Activated CD8-positive, alpha-beta memory T cell treated with anti-CD3 and anti-CD28 coated beads for 24 hours (primary cell): ENCODE data around the gene SPPL2B.

ENCODE experiments used
- DNase-seq: peaks from one replicate; pipeline ENCODE4 v3.0.0-alpha.2; 2020

SPPL2B gene

DNA sequence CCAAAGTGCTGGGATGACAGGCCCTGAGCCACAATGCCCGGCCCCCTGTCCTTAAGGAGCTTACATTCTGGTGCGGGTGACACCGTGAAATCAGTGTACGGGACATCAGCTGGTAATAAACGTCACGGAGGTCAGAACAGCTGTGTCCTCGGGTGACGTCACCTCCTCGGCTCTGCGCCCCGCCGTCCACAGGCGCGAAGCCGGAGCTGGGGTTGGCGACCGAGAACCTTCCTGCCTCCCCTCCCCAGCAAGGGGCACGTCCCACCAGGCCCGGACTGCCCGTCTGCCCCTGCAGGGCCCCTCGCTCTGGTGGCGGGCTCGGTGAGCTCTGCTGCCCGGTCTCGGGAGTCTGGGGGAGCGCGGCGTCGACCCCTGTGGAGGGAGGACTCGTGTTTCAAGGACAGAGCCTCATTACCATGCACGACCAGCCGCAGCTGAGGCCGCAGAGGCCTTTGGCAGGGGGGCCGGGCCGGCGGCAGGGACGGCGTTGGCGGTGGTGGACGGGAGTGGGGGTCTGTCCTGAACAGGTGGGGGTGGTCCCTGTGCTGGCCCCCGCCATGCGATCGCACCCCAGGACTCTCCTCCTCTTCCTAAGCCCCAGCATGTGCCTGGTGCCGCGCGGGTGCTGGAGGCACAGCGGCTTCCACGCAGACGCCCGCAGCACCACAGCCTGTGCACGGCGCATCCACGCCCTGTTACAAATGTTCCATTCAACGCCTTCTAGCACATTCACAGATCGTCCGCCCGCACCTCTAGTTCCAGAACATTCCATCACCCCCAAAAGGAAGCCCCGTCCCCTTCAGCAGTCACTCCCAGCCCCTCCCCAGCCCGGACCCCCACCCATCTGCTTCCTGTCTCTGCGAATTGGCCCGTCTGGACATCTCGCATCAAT lies 25.9 kb upstream of the SPPL2B start:
- no peak for DNase-seq

DNA sequence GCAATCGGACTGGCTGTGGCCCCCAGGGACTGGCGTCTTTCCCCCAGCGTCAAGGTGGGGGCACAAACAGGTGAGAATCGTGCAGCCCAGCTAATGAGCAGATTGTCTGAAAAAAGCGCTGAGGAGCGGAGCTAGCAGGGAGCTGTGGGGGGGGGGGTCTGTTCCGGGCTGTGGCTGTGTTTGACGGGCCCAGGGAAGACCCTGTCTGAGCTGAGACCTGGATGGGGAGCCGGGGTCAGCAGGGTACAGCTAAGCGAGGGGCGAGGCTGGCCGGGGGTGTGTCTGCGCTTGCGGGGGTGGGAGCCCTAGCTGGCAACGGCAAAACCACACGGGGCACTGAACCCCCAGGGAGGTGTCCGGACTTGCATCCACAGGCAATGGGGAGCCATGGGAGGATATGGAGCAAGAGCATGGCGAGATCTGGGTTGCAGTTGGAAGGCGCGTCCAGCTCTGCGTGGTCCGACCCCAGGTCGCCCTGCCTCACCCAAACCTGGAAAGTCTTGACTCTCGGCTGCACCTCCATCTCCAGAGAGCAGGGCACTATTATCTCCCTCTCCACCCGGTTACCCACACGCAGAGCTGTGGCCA lies 25.2 kb upstream of the SPPL2B start:
- no peak for DNase-seq

DNA sequence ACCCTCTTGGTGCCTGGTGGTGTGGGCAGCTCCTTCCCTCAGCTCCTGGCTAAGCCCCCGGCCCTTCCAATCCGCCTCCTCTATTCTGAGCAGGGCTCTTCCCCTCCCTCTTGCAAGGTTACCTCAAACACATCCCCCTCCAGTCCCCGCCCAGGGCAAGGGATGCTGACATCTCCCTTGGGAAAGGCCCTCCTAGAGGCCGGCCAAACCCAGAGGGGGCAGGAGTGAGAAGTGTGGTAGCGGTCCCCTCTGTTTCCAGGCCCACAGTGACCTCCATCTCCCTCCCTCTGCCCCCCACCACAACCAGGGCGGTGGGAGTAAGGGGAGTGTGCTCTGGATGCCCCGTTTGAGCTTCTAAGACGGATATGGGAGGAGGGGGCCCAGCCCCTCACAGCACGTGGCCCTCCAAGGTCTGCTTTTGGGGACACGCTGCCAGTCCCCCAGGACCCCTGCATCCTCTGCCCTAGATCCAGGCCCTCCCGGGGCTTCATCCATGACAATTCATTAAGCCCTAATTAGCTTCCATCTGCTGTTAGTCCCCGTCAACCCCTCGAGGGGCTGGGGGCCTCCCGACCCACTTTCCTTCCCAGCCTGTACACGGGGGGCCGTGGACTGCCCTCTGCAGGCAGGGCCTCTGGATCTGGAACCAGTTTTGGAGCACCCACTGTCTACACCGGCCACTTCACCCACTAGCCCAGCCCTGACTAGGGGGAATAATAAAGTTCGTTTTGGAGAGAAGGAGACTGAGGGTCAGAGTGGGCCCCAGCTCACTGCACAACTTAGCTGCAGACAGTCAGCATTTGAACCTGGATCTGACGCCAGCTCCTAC lies 22.8 kb upstream of the SPPL2B start:
- DNase-seq, result no peak

GRCh38 chr19:2306281-2306806 lies 22.1 kb upstream of the SPPL2B start:
- DNase-seq, result no peak

DNA sequence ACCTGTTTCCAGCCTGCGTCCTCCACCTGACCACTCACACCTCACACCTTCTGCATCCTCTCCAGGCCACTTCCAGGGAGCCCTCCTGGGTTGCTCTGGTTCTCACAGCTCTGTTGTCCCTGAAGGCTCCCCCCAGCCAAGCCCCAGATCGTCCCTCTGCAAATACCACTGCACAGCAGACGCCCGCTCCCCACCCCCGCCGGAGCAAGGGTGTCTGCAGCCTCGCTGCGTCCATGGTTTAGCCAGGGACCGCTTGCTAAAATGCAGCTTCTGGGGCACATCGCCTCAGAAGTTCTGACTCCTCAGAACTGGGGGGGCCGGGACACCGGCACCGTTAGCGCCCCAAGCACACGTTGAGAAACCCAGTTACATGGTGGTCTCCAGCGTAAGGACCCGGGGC lies 21.5 kb upstream of the SPPL2B start:
- no peak for DNase-seq

DNA sequence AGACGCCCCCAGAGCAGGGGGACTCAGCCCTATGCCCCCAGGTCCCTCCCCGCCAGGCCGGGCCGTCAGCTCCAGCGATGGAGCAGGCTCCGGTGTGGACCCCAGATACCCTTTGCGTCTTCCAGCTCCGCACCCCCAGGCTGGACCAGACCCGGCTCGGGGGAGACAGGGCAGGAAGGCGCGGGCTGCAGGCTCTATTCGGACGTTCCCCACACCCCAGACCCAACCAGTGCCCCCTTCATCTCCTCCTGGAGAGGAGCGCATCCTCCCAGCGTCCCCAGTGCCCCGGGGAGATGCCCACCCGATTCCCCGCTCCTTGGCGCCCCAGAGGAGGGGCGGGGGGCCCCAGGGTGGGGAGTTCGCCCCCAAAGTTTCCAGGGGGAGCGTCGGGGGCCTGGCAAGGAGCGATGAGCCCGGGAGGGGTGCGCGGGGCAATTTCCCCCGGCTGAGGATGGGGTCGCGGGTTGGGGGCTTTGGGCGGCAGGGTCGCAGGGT lies 20.9 kb upstream of the SPPL2B start:
- DNase-seq, result no peak

- no peak for DNase-seq
Observed at GRCh38 chr19:2308114-2308556, 20.3 kb upstream of the SPPL2B start, which contains the start of gene LINGO3. LINGO3 (minus strand) TSS chr19:2308154; CDS start chr19:2291776, 16,378 bp downstream.

DNA sequence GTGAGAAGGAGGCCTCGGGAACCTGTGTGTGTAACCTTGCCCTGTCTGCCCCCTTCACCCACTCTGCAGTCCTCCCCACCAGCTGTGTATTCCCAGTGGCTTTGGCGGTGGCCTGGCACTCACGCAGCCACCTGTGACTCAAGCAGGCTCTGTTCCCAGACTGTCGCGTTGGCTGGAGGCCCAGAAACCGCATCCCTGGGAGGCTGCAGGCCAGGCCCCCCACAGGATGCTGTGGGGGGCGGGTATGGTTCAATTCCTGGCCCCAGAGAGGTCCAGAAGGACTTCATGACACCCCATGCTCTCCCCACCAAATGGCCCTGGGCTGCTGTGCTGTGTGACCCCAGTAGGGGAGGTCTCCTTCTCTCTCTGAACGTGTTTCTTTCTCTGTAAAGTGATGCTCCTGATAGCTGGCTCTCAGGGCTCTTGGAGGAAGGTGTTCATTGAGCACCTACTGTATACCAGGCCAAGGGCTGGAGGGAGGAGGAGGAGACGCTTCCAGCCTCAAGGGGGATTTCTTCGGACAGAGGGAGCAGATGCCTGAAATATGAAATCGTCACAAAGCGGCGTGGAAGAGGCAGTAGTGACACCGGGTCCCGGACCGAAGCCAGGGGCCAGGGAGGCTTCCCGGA lies 18.6 kb upstream of the SPPL2B start:
- DNase-seq, result no peak

DNA sequence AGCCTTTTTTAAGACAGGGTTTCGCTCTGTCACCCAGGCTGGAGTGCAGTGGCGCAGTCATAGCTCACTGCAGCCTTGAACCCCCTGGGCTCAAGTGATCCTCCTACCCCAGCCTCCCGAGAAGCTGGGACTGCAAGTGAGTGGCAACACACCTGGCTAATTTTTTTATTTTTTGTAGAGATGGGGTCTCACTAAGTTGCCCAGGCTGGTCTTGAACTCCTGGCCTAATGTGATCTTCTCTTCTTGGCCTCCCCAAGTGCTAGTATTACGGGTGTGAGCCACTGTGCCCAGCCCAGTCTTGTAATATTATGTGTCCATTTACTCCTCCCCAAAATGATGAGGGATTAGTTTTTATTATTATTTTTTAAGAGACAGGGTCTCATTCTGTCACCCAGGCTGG lies 17.4 kb upstream of the SPPL2B start:
- DNase-seq, result no peak

DNA sequence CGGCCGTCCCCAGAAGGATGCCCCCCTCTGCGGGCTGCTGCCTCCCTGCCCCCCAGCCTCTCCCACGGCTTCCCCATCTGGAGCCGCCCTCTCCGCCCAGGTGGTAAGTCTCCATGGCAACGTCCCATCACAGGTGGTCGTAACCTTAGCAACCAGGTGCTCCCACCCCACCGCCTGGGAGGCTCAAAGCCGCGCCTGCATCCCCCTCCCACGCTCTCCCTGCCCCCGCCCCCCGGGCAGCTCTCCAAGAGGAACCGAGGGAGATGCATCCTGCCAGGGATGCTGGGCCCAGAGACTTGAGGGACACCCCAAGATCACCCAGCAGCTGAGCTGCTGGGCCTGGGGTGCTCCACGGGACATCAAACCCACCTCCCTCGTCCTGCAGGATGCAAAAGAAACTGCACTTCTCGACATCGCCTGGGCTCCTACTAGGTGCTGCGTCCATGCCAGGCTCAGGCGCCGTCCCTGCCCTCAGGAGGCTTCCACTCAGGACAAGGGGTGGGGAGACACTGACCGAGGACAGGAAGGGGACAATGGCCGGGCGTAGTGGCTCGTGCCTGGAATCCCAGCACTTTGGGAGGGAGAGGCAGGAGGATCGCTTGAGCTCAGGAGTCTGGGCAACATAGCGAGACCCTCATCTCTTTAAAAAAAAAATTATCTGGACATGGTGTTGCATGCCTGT lies 15.5 kb upstream of the SPPL2B start:
- DNase-seq, result no peak

DNA sequence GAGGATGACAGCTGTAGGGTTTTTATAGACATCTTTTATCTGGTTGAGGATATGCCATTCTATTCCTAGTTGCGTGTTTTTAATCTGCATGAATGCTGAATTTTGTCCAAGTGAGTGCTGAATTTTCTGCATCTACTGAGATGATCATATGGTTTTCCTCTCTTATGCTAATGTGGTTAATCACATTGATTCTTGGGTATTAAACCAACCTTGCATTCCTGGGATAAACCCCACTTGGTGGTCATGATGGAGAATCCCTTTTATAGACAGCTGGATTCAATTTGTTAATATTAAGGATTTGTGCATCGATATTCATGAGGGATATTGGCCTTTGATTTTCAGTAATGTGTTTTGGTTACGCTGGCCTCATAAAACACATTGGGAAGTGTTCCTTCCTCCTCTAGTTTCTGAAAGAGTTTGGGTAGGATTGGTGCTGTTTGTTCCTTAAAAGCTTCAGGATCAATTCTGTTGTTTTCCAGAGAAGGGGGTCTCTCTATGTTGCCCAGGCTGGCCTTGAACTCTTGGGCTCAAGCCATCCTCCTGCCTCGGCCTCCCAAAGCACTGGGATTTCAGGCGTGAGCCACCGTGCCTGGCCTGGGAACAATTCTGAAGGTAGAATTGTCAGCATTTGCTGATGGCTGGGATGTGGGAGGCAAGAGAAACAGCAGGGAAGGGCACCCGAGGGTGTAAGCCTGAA lies 13.2 kb upstream of the SPPL2B start:
- no peak for DNase-seq

DNA sequence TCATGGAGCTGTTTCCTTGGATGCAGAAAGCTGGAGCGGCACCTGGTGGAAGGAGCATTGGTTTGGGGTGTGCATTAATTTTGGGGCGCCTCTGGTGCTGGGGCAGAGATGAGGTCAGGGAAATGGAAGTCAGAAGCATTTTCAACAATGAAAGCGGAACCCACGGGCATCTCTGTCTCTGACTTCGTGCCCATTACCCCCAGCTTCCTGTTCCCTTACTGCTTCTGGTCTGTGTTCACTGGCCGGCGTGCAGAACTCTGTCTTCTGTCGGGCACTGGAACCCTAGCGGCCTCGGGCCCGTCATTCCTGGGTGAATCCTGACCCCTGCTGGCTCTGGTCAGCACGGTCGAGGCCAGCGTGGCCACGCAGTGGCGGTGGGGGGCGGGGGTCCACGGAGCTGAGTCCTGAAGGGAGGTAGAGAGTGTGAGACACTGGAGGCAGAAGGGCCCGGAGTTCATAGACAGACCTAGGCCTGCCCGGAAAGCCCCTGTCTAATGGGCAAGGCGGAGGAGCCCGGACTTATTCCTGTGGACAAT lies 12.6 kb upstream of the SPPL2B start:
- DNase-seq, result no peak

DNA sequence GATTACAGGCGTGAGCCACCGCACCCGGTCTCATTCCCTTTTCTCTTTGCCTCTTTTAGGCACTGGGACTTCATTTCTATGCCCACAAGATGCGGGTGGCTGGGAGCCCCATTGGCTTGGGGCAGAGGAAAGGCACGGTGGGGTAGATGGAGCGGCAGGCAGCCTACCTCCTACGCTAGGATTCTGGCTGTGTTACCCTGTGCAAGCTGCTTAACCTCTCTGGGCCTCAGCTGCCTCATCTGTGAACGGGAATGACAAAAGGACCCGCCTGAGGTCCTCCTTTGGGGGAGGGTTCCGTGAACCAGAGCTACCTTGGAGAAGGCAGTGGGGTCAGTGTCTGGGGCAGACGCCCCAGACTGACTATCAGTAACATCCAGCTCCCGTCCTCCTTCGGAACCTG lies 11.2 kb upstream of the SPPL2B start:
- DNase-seq, result no peak

- no peak for DNase-seq
Observed at GRCh38 chr19:2317756-2318155, 10.7 kb upstream of the SPPL2B start.

DNA sequence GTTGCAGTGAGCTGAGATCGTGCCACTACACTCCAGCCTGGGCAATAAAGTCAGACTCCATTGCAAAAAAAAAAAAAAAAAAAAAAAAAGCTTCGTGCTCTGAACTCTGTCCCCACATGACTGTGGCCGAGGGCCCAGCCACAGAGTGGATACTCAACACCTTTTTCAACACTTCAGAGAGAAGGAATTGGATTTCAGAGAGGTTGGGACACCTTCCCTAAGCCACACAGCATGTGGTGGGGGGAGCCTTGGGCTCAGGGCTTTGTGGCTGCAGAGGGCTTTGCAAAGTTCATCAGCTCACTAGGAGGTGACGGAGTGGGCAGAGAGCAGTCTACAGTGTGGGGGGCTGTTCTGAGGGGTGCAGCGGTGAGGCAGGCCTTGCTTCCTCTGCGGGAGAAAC lies 9.6 kb upstream of the SPPL2B start:
- DNase-seq, result no peak

DNA sequence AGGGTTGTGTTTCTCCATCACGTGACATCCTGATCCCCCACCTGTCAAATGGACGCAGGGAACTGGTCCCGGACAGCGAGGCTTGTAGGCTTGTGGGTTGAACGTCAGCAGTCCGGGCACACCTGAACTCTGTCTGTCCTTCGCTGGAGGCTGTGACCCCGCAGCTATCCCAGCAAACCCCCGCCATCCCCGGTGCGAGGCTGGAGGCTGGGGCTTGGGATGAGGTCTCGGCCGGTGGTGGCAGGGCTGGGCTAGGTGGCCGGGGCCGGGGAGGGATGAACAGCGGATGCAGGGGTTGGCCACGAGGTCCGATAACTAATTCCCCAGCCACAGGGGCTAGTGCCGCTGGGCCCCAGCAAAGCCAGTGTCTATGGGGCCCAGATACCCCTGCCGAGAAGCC lies 8.9 kb upstream of the SPPL2B start:
- no peak for DNase-seq

DNA sequence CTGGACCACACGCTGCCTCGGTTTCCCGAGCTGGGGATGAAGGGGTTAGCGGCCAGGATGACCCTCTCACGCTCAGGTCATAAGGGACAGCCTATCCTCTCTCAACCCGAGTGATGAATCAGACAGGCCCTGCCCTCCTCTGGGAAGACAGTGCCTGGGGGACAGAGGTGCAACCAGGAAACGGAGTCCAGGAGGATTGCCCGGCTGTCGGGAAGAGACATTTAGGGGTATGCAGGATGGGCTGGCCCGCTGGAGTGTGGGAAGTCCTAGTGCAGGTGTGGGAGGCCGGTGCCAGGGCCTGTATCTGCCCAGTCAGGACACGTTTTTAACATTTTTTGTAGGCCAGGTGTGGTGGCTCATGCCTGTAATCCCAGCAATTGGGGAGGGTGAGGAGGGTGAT lies 8.4 kb upstream of the SPPL2B start:
- DNase-seq, result no peak

GRCh38 chr19:2320939-2321338 lies 7.5 kb upstream of the SPPL2B start:
- DNase-seq, result no peak

DNA sequence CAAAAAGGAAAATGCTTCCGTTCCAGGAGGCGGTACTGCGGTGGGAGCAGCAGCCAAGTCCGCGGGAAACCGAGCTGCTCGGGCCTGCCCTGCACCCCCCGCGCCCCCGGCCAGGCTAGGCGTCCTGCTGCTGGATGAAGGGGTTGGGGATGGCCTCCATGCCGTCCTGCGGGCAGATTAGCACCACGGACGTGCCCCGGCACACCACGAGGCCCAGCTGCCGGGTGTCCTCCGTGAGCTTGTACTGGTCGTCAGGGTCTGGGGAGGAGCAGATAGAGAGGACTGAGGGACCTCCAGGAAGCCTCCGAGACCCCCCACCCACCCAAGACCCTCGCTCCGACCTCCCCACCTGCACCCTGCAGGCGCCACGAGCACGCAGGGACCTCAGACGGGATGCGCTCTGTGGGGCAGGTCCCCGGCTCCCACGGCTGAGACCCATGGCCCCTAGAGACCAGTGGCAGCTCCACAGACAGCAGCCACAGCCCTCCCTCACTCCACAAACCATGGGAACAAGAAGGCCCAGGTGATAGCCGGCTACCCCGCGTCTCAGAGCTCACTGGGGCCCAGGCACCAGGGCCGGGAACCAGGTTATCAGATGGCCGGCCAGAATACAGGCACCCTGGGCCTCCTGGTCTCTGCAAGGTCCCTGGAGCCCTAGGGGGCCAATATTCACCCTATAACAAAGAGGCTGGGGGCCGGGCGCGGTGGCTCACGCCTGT lies 6.8 kb upstream of the SPPL2B start:
- no peak for DNase-seq

DNA sequence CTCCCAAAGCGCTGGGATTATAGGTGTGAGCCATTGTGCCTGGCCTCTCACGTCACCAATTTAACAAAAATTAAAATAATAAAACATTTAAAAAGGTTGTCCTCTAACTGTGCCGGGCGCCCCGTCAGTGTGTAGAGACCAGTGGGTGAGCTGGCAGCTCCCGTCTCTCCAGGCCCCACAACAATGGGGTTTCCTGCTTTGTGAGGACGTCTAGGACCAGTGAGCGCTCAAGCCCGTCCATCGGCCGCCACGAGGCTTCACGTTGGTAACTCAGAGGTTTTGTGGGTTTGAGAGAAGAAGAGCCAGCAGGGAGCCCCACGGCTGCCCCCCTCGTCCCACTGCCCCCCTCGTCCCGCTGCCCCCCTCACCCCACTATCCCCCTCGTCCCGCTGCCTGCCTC lies 4.8 kb upstream of the SPPL2B start:
- no peak for DNase-seq
